Measurements from ENCODE around the gene ANKRD27. TPM values are rescaled to one million over a fixed set of nuclear protein-coding genes. Genes with fewer than 3 reads are reported as not detected.

The ANKRD27 gene
- total RNA-seq, 1 experiment from 2014 or later: 48.1 TPM

DNA sequence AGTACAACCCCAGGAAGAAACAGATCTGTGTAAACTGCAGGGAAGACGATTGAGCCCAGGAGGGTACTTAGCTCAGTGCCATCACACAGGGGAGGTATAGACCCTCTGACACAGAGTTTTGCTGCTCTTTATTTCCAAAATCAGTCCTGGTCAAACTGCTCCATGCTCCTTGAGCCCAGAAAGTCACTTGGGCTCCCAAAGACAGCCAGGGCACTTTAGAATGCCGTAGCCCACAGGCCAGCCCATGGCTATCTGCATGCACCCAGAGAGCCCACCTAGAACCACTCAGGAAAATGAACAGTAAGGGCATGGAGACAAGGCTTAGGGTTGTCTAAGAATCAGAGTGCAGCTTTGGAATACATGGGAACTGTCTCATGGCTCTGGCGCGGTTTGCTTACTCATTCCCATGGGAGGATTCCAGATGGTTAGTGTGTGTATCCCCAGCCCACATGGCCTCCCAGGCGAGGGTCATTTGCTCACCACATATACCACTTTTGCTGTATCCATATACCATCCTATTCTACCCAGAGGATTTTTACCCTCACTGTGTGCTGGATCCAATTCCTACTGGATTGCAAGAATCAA lies 108.6 kb downstream of the ANKRD27 start:
- no peaks in the 10 kb centered on the region for H3K4me1 ChIP-seq (ENCODE audit: control insufficient read depth in 1 of 2, insufficient read depth in 2 of 2, low read length in 2 of 2)
- TF ChIP-seq ZNF274 (IDR thresholded peaks at IDR 0.05; ENCODE audit: low read depth, low read length) (no peak), SIN3A (IDR thresholded peaks at IDR 0.05; ENCODE audit: low read depth) (no peak), ZFX (IDR thresholded peaks at IDR 0.05) (no peak), POLR2AphosphoS5 (IDR thresholded peaks at IDR 0.05; ENCODE audit: low read depth, low read length) (no peak), SP1 (IDR thresholded peaks at IDR 0.05; ENCODE audit: low read depth) (no peak), RAD21 (IDR thresholded peaks at IDR 0.05; ENCODE audit: low read depth) (no peak), EZH2phosphoT487 (IDR thresholded peaks at IDR 0.05; ENCODE audit: borderline replicate concordance) (no peak), EGR1 (IDR thresholded peaks at IDR 0.05; ENCODE audit: low read depth) (no peak), ELF1 (IDR thresholded peaks at IDR 0.05; ENCODE audit: borderline replicate concordance, low read depth) (no peak), SRF (IDR thresholded peaks at IDR 0.05; ENCODE audit: low read depth) (no peak), FOSL1 (IDR thresholded peaks at IDR 0.05; ENCODE audit: low read depth) (no peak), POLR2A (IDR thresholded peaks at IDR 0.05; ENCODE audit: borderline replicate concordance, extremely low read depth, insufficient read depth, insufficient read length) (no peak), EZH2 (IDR thresholded peaks at IDR 0.05) (no peak)
- TF ChIP-seq, protein P1, sequence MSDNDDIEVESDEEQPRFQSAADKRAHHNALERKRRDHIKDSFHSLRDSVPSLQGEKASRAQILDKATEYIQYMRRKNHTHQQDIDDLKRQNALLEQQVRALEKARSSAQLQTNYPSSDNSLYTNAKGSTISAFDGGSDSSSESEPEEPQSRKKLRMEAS (IDR thresholded peaks at IDR 0.05): no peak
- TF ChIP-seq, protein P2, sequence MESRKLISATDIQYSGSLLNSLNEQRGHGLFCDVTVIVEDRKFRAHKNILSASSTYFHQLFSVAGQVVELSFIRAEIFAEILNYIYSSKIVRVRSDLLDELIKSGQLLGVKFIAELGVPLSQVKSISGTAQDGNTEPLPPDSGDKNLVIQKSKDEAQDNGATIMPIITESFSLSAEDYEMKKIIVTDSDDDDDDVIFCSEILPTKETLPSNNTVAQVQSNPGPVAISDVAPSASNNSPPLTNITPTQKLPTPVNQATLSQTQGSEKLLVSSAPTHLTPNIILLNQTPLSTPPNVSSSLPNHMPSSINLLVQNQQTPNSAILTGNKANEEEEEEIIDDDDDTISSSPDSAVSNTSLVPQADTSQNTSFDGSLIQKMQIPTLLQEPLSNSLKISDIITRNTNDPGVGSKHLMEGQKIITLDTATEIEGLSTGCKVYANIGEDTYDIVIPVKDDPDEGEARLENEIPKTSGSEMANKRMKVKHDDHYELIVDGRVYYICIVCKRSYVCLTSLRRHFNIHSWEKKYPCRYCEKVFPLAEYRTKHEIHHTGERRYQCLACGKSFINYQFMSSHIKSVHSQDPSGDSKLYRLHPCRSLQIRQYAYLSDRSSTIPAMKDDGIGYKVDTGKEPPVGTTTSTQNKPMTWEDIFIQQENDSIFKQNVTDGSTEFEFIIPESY (IDR thresholded peaks at IDR 0.05; ENCODE audit: extremely low read depth, insufficient replicate concordance, low read length): no peak
- H3K9me2 ChIP-seq (ENCODE audit: insufficient read depth): no peaks in the 10 kb centered on the region
- ChIA-PET RAD21 (ENCODE audit: low non-redundant PET in 1 of 2, low total read pairs in 2 of 2, uncharacterized antibody in 2 of 2, unreplicated experiment in 2 of 2) (no interaction called here), POLR2A (no interaction called here), CTCF (interaction anchor here (0.8 to 1.0 kb wide), 2 partner anchors 279 to 1884 kb away, joined by 3 read pairs; no protein-coding TSS in a partner anchor)
- intact Hi-C loops (cut with micrococcal nuclease): no loop called here
- ATAC-seq (no peak), DNase-seq (ENCODE audit: low read depth, low spot score) (no peak)
- H3K9ac ChIP-seq (ENCODE audit: low read length): no peak overlapping the region
- no peak overlapping the region for H3K27ac ChIP-seq (ENCODE audit: low read depth, low read length)
- no peak overlapping the region for H3K4me3 ChIP-seq (replicated peaks in 1 of 2; ENCODE audit: low read depth in 1 of 2, low read length in 2 of 2)
- no peaks in the 10 kb centered on the region for H4K20me1 ChIP-seq (ENCODE audit: insufficient read depth)
- no peaks in the 10 kb centered on the region for H3K9me3 ChIP-seq (ENCODE audit: control insufficient read depth in 1 of 2, insufficient read depth in 1 of 2, low read depth in 1 of 2, low read length in 2 of 2)
- H3K4me2 ChIP-seq (ENCODE audit: low read length): no peak overlapping the region
- H3K27me3 ChIP-seq (ENCODE audit: insufficient read depth, low read length): no peaks in the 10 kb centered on the region
- H3K36me3 ChIP-seq (ENCODE audit: control insufficient read depth in 1 of 2, insufficient read depth in 2 of 2, low read length in 2 of 2): no peaks in the 10 kb centered on the region
- BruUV-seq (replicated peaks): no TSS peak
- H2AFZ ChIP-seq (ENCODE audit: low read depth, low read length, poor library complexity, severe bottlenecking): no peak overlapping the region
- no peaks in the 10 kb centered on the region for H3K79me2 ChIP-seq (ENCODE audit: insufficient read depth, low read length)
